ENCODE measurements around the gene SERTAD2.

SERTAD2 gene

DNA sequence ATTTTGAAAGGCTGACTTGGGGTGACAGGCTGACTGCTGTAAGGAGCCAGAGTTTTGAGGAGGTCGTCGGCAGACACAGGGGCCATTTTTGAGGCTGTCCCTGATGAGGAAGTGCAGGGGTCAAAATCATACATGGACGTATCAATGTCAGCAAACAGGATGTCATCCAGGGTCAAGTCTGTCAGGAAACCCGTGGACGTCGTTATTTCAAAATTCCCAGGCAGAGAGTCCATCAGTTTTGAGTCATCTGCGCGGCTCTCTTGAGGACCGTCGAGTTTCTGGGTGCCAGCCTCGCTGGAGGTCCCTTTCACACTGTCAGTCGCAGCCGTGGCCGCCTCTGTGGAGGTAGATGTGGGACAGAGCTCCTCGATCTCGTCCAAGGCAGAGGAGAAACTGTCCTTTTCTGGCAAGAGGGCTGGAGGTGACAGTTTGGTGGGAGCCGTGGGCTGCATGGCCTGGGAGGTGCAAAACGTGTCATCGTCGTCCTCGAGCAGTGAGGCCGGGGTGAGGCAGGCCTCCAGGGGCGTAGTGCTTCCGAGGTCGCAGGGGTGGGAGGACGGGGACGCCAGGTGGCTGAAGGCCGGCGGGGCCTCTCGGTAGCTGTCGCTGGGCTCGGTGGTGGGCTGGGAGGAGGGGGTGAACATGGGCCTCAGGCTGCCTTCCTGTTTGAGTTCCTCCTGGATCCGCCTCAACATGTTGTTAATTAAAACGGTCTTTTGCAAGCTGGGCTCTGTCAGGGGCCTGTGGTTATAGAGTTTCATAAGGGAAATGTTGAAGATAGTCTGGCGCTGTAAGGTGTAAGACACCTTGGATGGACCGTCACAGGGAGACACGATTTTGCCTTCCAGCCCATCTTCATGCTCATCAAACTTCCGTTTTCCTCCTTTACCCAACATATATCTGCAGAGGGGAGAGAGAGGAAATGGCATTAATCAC is 17.5 kb downstream of the SERTAD2 start:
- H3K4me3 ChIP-seq (ENCODE audit: low read length) = no peak overlapping the region
- DNase-seq (ENCODE audit: low read depth) = peak; percentile 21
- TF ChIP-seq, protein P1, sequence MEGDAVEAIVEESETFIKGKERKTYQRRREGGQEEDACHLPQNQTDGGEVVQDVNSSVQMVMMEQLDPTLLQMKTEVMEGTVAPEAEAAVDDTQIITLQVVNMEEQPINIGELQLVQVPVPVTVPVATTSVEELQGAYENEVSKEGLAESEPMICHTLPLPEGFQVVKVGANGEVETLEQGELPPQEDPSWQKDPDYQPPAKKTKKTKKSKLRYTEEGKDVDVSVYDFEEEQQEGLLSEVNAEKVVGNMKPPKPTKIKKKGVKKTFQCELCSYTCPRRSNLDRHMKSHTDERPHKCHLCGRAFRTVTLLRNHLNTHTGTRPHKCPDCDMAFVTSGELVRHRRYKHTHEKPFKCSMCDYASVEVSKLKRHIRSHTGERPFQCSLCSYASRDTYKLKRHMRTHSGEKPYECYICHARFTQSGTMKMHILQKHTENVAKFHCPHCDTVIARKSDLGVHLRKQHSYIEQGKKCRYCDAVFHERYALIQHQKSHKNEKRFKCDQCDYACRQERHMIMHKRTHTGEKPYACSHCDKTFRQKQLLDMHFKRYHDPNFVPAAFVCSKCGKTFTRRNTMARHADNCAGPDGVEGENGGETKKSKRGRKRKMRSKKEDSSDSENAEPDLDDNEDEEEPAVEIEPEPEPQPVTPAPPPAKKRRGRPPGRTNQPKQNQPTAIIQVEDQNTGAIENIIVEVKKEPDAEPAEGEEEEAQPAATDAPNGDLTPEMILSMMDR (conservative IDR thresholded peaks at IDR 0.05; ENCODE audit: low read length) = no peak

DNA sequence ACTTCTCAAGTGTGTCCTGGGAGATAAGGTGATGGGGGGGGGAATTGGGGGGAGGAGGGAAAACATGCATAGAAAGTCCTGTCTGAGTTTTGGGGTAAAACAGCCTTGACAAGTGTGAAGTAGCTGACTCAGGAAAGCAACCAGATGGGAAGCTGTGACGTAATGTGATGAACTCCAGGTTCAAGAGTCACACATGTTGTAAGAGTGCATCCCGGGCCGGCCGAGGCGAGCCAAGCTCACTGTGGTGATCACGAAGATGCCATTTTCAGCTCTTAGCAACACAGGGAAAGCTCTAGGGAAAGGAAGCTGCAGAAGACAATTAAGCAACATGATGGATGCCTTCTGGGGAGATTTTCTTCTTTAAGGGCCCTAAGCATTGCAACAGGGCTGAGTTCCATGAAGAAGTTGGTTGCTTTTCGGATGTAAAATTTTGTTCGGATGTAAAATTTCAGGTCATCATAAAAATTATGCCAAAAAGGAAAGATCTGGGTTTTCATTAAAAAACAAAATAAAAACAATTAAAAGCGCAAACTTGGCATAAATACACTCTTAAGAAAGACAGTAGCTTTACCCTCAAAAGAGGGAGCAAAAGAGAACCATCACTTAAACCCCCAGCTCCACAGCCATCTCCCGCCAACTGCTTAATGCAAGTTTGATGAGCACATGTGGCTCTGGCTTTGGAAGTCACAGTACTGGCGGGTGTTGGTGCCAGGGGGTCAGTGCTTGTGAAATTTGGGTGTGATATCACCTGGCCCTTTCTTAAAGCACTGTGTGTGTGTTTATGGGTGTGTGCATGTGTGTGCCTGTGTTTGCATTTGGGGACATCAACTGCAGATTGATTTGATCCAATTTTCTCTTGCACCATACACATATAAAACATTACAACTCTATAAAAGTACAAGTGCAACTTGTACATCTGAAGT is 19.1 kb downstream of the SERTAD2 start:
- TF ChIP-seq, protein P1 (conservative IDR thresholded peaks at IDR 0.05; ENCODE audit: low read length) = no peak
- no peak overlapping the region for H3K4me3 ChIP-seq (ENCODE audit: low read length)
- peak; percentile 92 for DNase-seq (ENCODE audit: low read depth)

DNA sequence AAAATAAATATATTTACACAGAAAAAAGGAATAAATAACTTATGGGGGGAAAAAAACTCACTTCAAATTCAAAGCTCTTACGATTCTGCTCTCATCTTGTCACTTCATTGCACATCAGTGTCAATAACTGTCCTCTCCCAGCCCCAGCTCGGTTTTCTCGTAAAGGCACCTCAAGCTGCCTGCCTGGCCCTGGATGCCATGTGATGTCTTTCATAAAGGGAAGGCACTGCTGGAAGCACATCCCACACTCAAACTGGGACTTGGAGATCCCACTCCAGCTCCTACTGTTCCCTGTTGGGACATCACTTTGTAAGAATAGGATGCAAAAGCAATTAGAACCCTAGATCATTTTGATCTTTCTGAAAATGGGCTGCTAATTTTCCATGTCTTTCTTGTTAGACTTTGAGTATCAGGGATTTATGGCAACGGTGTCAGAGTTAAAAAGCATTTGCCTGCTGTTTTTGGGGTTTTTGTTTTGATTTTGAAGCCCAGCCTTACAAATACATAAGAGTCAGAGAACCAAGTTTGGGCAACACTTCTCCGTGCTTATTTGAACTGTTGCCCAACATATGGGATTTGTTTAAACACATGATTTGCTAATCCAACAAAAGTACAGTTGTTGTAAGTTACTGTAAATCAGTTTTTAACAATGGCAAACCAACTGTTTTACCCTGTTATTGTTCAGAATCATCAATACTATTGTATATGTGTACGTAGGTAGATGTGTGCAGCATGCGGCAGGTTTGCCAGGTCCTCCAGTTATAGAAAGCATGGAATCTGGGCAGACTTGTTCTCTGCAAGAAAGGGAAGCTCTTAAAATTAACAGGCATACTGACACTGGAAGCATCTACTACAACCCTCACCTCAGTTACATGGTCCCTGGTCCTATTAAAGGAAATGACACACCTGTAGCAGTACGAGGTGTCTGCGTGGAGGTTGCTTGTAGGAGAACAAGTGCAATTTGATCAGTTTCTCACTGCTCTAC is 20.6 kb downstream of the SERTAD2 start:
- TF ChIP-seq, protein P1 (conservative IDR thresholded peaks at IDR 0.05; ENCODE audit: low read length) = no peak
- DNase-seq (ENCODE audit: low read depth) = peak; percentile 87
- H3K4me3 ChIP-seq (ENCODE audit: low read length) = no peak overlapping the region

DNA sequence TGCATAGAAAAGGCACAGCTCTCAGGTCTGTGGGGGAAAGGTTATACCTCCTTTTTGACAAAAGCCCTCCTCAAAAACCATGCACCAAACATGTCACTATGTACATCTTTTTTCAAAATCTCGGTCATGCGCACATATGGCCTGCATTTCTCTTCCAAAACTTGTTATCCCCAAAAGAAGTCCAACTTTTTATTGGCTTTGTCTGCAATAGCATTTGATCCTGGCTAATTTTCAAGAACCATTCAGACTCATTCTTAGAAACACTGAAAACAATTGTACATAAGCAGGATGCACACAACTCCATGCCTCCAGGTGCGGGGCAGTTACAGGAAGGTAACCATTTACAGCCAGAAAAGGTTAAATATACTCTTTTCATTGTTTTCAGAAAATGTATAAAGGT is 21.9 kb downstream of the SERTAD2 start:
- no peak overlapping the region for H3K4me3 ChIP-seq (ENCODE audit: low read length)
- TF ChIP-seq, protein P1 (conservative IDR thresholded peaks at IDR 0.05; ENCODE audit: low read length) = no peak

DNA sequence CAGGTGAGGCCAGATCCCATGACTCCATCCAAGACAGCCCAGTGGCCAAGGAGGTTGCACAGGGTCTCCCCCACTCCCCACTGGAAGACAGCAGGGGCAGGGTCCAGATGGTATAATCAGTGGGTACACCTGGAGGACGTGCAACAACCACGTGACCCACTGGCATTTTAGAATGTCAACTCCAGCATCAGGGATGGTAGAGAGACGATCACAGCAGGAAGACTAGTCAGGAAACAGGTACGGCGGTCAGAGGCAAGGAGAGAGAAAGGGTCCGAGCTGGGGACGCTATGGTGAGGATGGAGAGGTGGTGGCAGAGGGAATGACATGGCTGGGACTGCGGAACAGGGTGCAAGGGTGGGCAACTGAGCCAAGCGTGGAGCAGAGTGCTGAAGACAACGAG is 23.0 kb downstream of the SERTAD2 start:
- H3K4me3 ChIP-seq (ENCODE audit: low read length) = no peak overlapping the region
- TF ChIP-seq, protein P1 (conservative IDR thresholded peaks at IDR 0.05; ENCODE audit: low read length) = no peak
- DNase-seq (ENCODE audit: low read depth) = no peak

More for the DNA sequence above, 21.9 kb downstream of the SERTAD2 start:
- no peak for DNase-seq (ENCODE audit: low read depth)

DNA sequence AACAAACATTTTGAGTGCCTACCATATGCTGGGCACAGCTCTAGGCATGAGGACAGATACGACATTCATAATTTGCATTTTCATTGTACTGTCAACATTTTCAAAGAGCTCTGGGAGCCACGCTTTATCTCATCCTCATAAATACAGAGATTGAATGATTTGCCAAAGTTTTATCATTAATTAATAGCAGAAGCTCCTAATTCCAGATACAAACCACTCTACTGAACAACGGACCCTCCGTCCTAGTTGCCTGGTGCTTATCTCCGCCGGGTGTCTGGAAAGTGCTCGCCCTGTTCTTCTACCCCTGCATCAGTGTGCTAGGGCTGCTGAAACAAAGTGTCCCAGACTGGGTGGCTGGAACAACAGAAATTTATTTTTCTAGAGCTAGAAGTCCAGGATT is 23.8 kb downstream of the SERTAD2 start:
- no peak for DNase-seq (ENCODE audit: low read depth)
- TF ChIP-seq, protein P1 (conservative IDR thresholded peaks at IDR 0.05; ENCODE audit: low read length) = no peak
- H3K4me3 ChIP-seq (ENCODE audit: low read length) = no peak overlapping the region
